UCSD-AML1 (cell line): ENCODE data around the gene LYZL1.
A peak's percentile ranks its signal among the peaks of the same experiment; 100 is the strongest.
"Not testable (repeated sequence)": the region's sequence is repeated elsewhere in the genome, so short reads cannot be mapped to it uniquely, and the experiment has no call there.

ENCODE experiments used
- DNase-seq: peaks from one replicate; lab custom pipeline; 2025; ENCODE audit not compliant: unreplicated experiment; lab: John Stamatoyannopoulos, UW

LYZL1 gene

GRCh38 chr10:29288906-29289305 is at the start of gene LYZL1:
Gene LYZL1 (plus strand): TSS chr10:29289070. CDS start chr10:29291868, 2,798 bp downstream.
- not testable (repeated sequence) for DNase-seq

- peak; percentile 50 for DNase-seq
These were observed 49.0 kb upstream of the LYZL1 start for GRCh38 chr10:29239569-29240472.

- no peak for DNase-seq
These were observed 47.7 kb upstream of the LYZL1 start for GRCh38 chr10:29240986-29241660.

GRCh38 chr10:29241925-29242324 is 46.9 kb upstream of the LYZL1 start:
- DNase-seq, result no peak

GRCh38 chr10:29243066-29243465 is 45.8 kb upstream of the LYZL1 start:
- no peak for DNase-seq

GRCh38 chr10:29243750-29244149 is 45.1 kb upstream of the LYZL1 start:
- DNase-seq, result no peak

- DNase-seq, result no peak
These were observed 43.9 kb upstream of the LYZL1 start for GRCh38 chr10:29244978-29245377.

- no peak for DNase-seq
These were observed 43.4 kb upstream of the LYZL1 start for GRCh38 chr10:29245476-29245875.

GRCh38 chr10:29246449-29246848 is 42.4 kb upstream of the LYZL1 start:
- no peak for DNase-seq

GRCh38 chr10:29248158-29248557 is 40.7 kb upstream of the LYZL1 start:
- no peak for DNase-seq

- no peak for DNase-seq
These were observed 39.9 kb upstream of the LYZL1 start for GRCh38 chr10:29249018-29249417.

- no peak for DNase-seq
These were observed 38.8 kb upstream of the LYZL1 start for GRCh38 chr10:29250066-29250465.

GRCh38 chr10:29252811-29253689 is 35.8 kb upstream of the LYZL1 start:
- DNase-seq, result no peak

- DNase-seq, result no peak
These were observed 35.2 kb upstream of the LYZL1 start for GRCh38 chr10:29253690-29254029.

- DNase-seq, result peak; percentile 79
These were observed 34.5 kb upstream of the LYZL1 start for GRCh38 chr10:29254123-29255046.

GRCh38 chr10:29255104-29255503 is 33.8 kb upstream of the LYZL1 start:
- DNase-seq, result no peak

- no peak for DNase-seq
These were observed 32.9 kb upstream of the LYZL1 start for GRCh38 chr10:29256019-29256418.

- no peak for DNase-seq
These were observed 32.3 kb upstream of the LYZL1 start for GRCh38 chr10:29256586-29256985.

- no peak for DNase-seq
These were observed 31.6 kb upstream of the LYZL1 start for GRCh38 chr10:29257106-29257783.

- no peak for DNase-seq
These were observed 31.1 kb upstream of the LYZL1 start for GRCh38 chr10:29257784-29258135.
